ENCODE measurements around the gene FAM193A. TPM values are rescaled to one million over a fixed set of nuclear protein-coding genes. Genes with fewer than 3 reads are reported as not detected.

FAM193A gene
- total RNA-seq, result 18.2 and 20.8 TPM in 2 replicates

DNA sequence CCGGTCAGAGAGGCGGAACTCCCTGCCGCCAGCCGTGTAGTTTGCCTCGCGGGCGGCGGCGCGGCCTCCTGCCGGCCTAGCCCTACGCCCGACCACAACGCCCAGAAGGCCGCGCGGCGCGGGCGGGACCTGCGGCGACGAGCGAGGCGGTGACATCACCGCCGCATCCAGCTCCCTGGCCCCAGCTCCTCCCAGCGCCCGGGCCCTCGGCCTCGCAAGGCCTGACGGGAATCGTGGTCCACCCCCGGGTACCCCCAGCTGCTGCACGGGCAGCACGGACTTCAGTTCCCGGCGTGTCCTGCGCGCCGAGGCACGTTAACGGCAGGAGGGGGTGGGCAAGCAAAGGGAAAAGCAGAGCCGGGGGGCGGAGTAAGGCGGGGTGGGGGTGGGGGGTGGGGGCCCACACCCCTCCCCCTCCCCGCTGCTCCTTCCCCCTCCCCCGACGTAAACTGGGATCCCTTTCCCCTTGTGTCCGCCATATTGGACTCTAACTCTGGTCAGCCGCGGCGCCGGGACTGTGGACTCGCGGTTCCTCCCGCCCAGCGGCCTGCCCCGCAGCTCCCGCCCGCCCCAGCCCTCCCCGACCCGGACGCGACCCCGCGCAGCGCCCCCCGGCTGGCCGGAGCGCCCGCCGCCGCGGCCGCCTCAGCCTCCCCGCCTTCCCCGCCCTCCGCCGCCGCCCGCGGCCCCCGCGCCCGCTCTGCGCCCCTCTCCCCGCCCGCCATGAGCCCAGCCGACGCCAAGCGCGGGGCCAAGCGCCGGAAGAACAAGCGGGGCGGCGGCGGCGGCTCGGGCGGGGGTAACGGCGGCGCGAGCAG lies at the start of gene FAM193A:
Gene FAM193A, plus strand, starts transcription at position 455 of the 818 bp plus-strand sequence. Its CDS starts 269 bp downstream, at position 724.

GRCh38 chr4:2755821-2756690 lies 219.6 kb downstream of the FAM193A start, which contains the start of gene TNIP2:
TSS of gene TNIP2 (minus strand) at chr4:2756336. CDS start at chr4:2756289, 47 bp downstream.

Small RNA genes lying within 50 kb of the gene (small RNA-seq; reads per million reads assigned to genes)
- gene CR545473.1 (not detected), gene RF00019 (not detected)

Other genes starting within 250 kb of the FAM193A start
- 7.6 and 11.5 TPM in 2 replicates for gene ZFYVE28, start 118.0 kb upstream of the FAM193A start, total RNA-seq
- gene CFAP99, start 117.7 kb upstream of the FAM193A start, total RNA-seq, result under 0.01 TPM in 1 of 2 replicates, not detected in the other
- 59.2 and 61.3 TPM in 2 replicates for gene RNF4, start 67.5 kb upstream of the FAM193A start, total RNA-seq
- 31.6 and 32.8 TPM in 2 replicates for gene TNIP2, start 219.7 kb downstream of the FAM193A start, total RNA-seq

Data from articular chondrocyte of knee joint (primary cell).